ENCODE data around the gene RAB8A.
"Not testable (repeated sequence)": the region's sequence is repeated elsewhere in the genome, so short reads cannot be mapped to it uniquely, and the experiment has no call there.

Gene RAB8A

GRCh38 chr19:16078759-16079707, 32.7 kb upstream of the RAB8A start:
- DNase-seq: peak in 7 of 14 donors; percentile 17 to 47 (median 32)

GRCh38 chr19:16084067-16084685, 27.5 kb upstream of the RAB8A start:
- DNase-seq: no peak

GRCh38 chr19:16085115-16085514, 26.6 kb upstream of the RAB8A start:
- no peak for DNase-seq

GRCh38 chr19:16087404-16087803, 24.3 kb upstream of the RAB8A start:
- not testable (repeated sequence) for DNase-seq

- no peak for DNase-seq
Observed at GRCh38 chr19:16087940-16088339, 23.7 kb upstream of the RAB8A start.

- DNase-seq: peak in 3 of 14 donors; percentile 16 to 99 (median 52)
Observed at GRCh38 chr19:16088351-16089009, 23.2 kb upstream of the RAB8A start.

- DNase-seq: no peak
Observed at GRCh38 chr19:16089010-16089846, 22.5 kb upstream of the RAB8A start.

GRCh38 chr19:16091546-16092475, 19.9 kb upstream of the RAB8A start:
- no peak for DNase-seq

- DNase-seq: no peak
Observed at GRCh38 chr19:16094360-16095070, 17.2 kb upstream of the RAB8A start.

GRCh38 chr19:16095071-16095571, 16.6 kb upstream of the RAB8A start:
- no peak for DNase-seq

- no peak for DNase-seq
Observed at GRCh38 chr19:16096280-16096855, 15.3 kb upstream of the RAB8A start.

- no peak for DNase-seq
Observed at GRCh38 chr19:16098416-16098768, 13.3 kb upstream of the RAB8A start.

GRCh38 chr19:16098821-16099220, 12.9 kb upstream of the RAB8A start:
- no peak for DNase-seq

- DNase-seq: not testable (repeated sequence)
Observed at GRCh38 chr19:16099314-16099965, 12.2 kb upstream of the RAB8A start.

- DNase-seq: no peak
Observed at GRCh38 chr19:16100524-16100923, 11.2 kb upstream of the RAB8A start.

GRCh38 chr19:16104722-16105121, 7.0 kb upstream of the RAB8A start:
- DNase-seq: no peak

- DNase-seq: no peak
Observed at GRCh38 chr19:16106121-16106520, 5.6 kb upstream of the RAB8A start.

GRCh38 chr19:16111909-16112752, 442 bp downstream of the RAB8A start:
- peak in 1 of 14 donors; percentile 58 for DNase-seq
